ENCODE measurements around the gene MEDAG. TPM values are rescaled to one million over a fixed set of nuclear protein-coding genes. Genes with fewer than 3 reads are reported as not detected.

MEDAG gene
- total RNA-seq, 1 experiment from 2014 or later = not detected

DNA sequence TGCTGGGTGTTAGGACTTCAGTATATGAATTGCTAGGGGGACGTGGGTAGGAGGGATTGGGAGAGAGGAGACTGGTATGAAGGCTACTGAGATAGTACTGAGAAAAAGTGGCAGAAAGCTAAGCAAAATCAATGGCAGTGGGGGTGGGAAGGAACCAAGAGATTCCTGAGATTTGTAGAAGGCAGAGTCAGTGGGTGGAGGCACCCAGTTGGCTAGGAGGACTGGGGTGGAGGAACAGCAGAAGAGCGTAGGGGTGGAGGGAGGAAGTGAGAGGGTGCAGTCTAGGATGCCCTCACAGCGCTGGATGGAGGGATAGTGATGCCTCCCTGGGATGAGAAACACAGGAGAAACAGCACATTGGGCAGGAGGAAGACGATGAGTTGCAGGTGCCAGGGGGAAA is 5.6 kb upstream of the MEDAG start:
- no peaks in the 10 kb centered on the region for H3K9me3 ChIP-seq (ENCODE audit: insufficient read depth, low read depth)
- CTCF ChIA-PET = no interaction called here
- H3K4me3 ChIP-seq = no peak overlapping the region
- TF ChIP-seq, protein P1, sequence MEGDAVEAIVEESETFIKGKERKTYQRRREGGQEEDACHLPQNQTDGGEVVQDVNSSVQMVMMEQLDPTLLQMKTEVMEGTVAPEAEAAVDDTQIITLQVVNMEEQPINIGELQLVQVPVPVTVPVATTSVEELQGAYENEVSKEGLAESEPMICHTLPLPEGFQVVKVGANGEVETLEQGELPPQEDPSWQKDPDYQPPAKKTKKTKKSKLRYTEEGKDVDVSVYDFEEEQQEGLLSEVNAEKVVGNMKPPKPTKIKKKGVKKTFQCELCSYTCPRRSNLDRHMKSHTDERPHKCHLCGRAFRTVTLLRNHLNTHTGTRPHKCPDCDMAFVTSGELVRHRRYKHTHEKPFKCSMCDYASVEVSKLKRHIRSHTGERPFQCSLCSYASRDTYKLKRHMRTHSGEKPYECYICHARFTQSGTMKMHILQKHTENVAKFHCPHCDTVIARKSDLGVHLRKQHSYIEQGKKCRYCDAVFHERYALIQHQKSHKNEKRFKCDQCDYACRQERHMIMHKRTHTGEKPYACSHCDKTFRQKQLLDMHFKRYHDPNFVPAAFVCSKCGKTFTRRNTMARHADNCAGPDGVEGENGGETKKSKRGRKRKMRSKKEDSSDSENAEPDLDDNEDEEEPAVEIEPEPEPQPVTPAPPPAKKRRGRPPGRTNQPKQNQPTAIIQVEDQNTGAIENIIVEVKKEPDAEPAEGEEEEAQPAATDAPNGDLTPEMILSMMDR (conservative IDR thresholded peaks at IDR 0.05) = no peak
- no peak for TF ChIP-seq EZH2 (IDR thresholded peaks at IDR 0.05; ENCODE audit: low read depth)
- peaks cover 10% of the 10 kb centered on the region; the same call in 1 of the 2 replicates for H3K4me1 ChIP-seq (replicated peaks; ENCODE audit: insufficient read depth)
- no TSS peak for BruUV-seq (replicated peaks)
- peaks cover 47% of the 10 kb centered on the region for H3K27me3 ChIP-seq (ENCODE audit: insufficient read depth, low read depth)
- H4K20me1 ChIP-seq (ENCODE audit: insufficient read depth) = no peaks in the 10 kb centered on the region
- no peak overlapping the region for H3K4me2 ChIP-seq
- H3K27ac ChIP-seq = no peak overlapping the region
- no peaks in the 10 kb centered on the region for H3K9me2 ChIP-seq (ENCODE audit: insufficient read depth)
- no peak overlapping the region for H2AFZ ChIP-seq
- H3K36me3 ChIP-seq (ENCODE audit: low read depth) = no peaks in the 10 kb centered on the region
- intact Hi-C loops (cut with micrococcal nuclease; ENCODE audit: unreplicated experiment) = no loop called here
- no peaks in the 10 kb centered on the region for H3F3A ChIP-seq (ENCODE audit: insufficient read depth, low read depth)
- no peak for DNase-seq
- POLR2A ChIA-PET (ENCODE audit: unreplicated experiment) = no interaction called here
- H3K79me2 ChIP-seq (ENCODE audit: low read depth) = no peaks in the 10 kb centered on the region

- no peak overlapping the region for H3K27ac ChIP-seq
- no peaks in the 10 kb centered on the region for H3K9me2 ChIP-seq (ENCODE audit: insufficient read depth)
- H3K36me3 ChIP-seq (ENCODE audit: low read depth) = no peaks in the 10 kb centered on the region
- H3K4me2 ChIP-seq = no peak overlapping the region
- CTCF ChIA-PET = no interaction called here
- H3F3A ChIP-seq (ENCODE audit: insufficient read depth, low read depth) = no peaks in the 10 kb centered on the region
- DNase-seq = no peak
- intact Hi-C loops (cut with micrococcal nuclease; ENCODE audit: unreplicated experiment) = no loop called here
- H3K4me3 ChIP-seq = no peak overlapping the region
- H4K20me1 ChIP-seq (ENCODE audit: insufficient read depth) = no peaks in the 10 kb centered on the region
- 0 out of 2 replicates have a peak, but pooled peaks cover 2% of the 10 kb centered on the region for H3K4me1 ChIP-seq (replicated peaks; ENCODE audit: insufficient read depth)
- POLR2A ChIA-PET (ENCODE audit: unreplicated experiment) = interaction anchor here (0.7 kb wide), 1 partner anchor 284 kb away, joined by 6 read pairs; no protein-coding TSS in a partner anchor
- no peaks in the 10 kb centered on the region for H3K79me2 ChIP-seq (ENCODE audit: low read depth)
- BruUV-seq (replicated peaks) = no TSS peak
- peaks cover 48% of the 10 kb centered on the region for H3K27me3 ChIP-seq (ENCODE audit: insufficient read depth, low read depth)
- H2AFZ ChIP-seq = no peak overlapping the region
- TF ChIP-seq, protein P1 (conservative IDR thresholded peaks at IDR 0.05) = no peak
- TF ChIP-seq EZH2 (IDR thresholded peaks at IDR 0.05; ENCODE audit: low read depth) = no peak
- H3K9me3 ChIP-seq (ENCODE audit: insufficient read depth, low read depth) = no peaks in the 10 kb centered on the region
Measured at GRCh38 chr13:30900952-30901749, 4.9 kb upstream of the MEDAG start.

DNA sequence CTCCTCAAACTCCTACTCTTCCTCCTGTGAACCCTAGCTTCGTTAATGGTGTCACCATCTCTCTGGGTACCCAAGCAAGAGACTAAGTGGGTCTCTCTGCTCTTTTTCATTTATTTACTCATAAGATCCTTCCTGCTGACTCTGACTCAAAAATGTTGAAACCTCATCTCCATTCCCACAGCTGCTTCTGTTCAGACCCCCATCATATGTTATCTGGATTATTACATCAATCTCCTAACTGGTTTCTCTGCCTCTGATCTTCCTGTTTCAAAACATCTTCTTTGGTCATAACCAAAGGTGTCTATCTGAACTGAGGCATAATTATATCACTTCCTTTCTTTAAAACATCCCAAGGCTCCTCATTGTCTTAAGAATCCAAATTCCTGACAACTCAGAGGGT is 2.0 kb upstream of the MEDAG start:
- Histone ChIP-seq H3K27me3 (ENCODE audit: insufficient read depth, low read depth) (peaks cover 55% of the 10 kb centered on the region), H3K4me2 (no peak overlapping the region), H4K20me1 (ENCODE audit: insufficient read depth) (no peaks in the 10 kb centered on the region), H3K36me3 (ENCODE audit: low read depth) (no peaks in the 10 kb centered on the region), H3F3A (ENCODE audit: insufficient read depth, low read depth) (no peaks in the 10 kb centered on the region), H3K79me2 (ENCODE audit: low read depth) (no peaks in the 10 kb centered on the region), H2AFZ (no peak overlapping the region), H3K9me3 (ENCODE audit: insufficient read depth, low read depth) (no peaks in the 10 kb centered on the region), H3K4me1 (replicated peaks; ENCODE audit: insufficient read depth) (no peaks in the 10 kb centered on the region), H3K27ac (no peak overlapping the region), H3K4me3 (no peak overlapping the region), H3K9me2 (ENCODE audit: insufficient read depth) (no peaks in the 10 kb centered on the region)
- ChIA-PET POLR2A (ENCODE audit: unreplicated experiment) (no interaction called here), CTCF (no interaction called here)
- no TSS peak for BruUV-seq (replicated peaks)
- no peak for DNase-seq
- TF ChIP-seq EZH2 (IDR thresholded peaks at IDR 0.05; ENCODE audit: low read depth) = no peak
- TF ChIP-seq, protein P1 (conservative IDR thresholded peaks at IDR 0.05) = no peak
- intact Hi-C loops (cut with micrococcal nuclease; ENCODE audit: unreplicated experiment) = no loop called here

Measured in PC-9 (cell line).